GM19351 (cell line): Measurements from ENCODE around the gene METTL4.

Experiments used
- ATAC-seq: cut with Tn5 transposase; IDR thresholded peaks from one replicate; pipeline ENCODE4 v1.9.1; 2021; ENCODE audit warnings: mild to moderate bottlenecking, moderate library complexity; ENCODE audit not compliant: unreplicated experiment

Gene METTL4, protein sequence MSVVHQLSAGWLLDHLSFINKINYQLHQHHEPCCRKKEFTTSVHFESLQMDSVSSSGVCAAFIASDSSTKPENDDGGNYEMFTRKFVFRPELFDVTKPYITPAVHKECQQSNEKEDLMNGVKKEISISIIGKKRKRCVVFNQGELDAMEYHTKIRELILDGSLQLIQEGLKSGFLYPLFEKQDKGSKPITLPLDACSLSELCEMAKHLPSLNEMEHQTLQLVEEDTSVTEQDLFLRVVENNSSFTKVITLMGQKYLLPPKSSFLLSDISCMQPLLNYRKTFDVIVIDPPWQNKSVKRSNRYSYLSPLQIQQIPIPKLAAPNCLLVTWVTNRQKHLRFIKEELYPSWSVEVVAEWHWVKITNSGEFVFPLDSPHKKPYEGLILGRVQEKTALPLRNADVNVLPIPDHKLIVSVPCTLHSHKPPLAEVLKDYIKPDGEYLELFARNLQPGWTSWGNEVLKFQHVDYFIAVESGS

DNA sequence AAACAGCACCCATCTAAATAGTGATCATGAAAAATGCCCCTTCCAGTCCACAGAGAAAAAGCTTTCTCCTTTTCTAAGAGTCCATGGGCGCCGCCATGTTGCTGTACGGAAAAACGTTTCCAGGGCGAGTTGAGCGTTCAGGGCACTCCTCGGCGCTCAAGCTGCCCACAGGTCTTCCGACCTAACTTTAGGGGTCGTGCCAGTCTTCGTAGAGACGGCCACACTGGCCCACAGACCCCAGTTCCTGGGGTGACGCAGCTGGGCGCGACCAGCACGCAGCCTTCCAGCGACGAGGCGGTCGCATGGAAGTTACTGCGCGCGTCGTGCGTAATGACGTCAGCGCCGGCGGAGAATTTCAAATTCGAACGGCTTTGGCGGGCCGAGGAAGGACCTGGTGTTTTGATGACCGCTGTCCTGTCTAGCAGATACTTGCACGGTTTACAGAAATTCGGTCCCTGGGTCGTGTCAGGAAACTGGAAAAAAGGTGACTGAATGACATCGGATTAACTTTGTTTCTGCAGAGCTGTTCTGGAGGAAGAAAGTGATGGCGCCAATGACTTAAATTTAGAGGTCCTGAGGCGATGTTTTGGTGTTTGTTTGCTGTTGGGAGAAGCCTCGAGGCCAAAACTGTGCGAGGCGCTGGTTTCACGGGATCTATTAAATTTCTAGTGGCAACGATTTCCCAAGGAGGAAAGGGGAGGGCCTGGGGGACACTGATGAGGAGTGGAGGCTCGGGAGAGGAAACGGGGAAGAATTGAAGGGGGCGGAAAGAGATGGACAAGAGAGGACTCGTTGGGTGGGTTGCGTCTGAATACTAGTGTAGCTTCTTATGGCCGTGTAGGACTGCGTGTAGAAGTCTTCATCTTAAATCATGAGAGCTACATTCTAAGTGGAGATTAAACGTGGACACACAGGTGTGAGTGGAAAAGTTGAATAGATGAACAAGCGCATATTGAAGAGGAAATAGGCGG, at the start of gene METTL4, which contains the start of gene NDC80:
METTL4 (minus strand) TSS at position 306 of the 971 bp plus-strand sequence. CDS start 4,289 bp downstream, outside the sequence.
NDC80 (plus strand) TSS at position 358 of the 971 bp plus-strand sequence. CDS start 1,429 bp downstream, outside the sequence.
- peak; percentile 73 for ATAC-seq

DNA sequence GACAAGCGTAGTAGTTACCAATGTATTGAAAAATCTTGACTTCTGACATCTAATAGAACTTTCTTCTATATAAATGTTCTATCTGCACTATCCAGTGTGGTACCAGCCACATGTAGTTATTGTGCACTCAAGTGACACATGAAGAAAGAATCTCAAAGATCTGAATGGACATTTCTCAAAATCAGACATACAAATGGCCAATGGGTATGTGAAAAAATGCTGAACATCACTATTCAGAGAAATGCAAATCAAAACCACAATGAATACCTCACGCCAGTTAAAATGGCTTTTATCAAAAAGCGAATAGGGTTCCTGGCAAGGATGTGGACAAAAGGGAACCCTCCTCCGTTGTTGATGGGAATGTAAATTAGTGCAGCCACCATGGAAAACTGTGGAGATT, 46.7 kb upstream of the METTL4 start:
- no peak for ATAC-seq

DNA sequence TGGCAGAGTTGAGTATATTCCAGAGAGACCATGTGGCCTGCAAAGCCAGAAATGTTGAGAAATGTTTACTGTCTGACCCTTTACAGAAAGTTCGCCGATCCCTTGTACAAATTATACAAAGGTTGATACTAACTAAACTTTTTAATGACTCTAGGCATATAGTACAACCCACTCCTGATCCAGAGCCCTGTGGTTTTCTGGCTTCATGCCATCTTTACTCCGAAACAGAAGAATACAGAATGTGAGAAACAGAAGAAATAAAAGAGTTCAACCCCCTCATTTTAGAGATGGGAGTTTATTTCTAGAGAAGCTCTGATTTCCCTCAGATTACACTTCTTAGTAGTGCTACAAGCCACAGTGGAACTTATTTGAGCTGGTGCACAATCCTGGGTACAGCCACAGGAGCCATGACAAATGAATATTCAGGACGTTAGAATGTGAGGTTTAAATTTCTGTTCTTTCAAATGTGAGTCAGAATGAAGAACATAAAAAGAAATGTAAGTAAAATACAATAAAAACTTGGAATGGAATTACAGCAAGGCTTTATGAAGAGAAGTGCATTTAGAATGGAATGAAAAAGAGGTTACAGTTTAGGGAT, 46.2 kb upstream of the METTL4 start:
- no peak for ATAC-seq

DNA sequence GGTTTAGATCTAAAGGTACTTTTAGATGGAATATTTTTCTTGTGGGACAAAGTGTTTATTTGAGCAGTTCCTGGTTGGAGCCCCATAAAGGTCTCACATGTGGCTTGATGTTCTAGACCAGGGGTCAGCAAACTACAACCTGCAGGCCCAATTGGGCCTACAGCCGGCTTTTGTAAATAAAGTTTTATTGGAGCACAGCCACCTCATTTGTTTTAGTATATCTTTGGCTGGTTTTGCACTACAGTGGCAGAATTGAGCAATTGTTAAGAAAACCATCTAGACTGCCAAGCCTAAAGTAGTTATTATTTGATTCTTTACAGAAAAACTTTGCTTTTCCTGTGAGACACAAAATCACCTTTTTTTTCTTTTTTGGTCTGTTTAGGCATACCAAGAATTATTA, 41.7 kb upstream of the METTL4 start:
- no peak for ATAC-seq

DNA sequence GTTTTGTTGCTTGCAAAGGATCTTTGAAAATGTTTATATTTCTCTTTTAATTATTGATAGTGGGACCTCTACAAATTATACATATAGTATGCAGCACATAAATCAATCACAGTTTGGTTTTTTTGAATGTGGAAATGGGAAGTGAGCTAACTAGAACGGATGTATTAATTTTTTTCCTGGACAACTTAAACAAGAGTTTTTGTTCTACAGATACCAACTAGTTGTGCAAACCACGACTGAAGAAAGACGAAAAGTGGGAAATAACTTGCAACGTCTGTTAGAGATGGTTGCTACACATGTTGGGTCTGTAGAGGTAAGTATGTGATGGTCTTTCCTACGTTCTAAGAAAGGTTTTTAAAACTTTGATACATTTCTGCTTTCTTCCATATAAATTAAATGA, 39.2 kb upstream of the METTL4 start:
- ATAC-seq: no peak

DNA sequence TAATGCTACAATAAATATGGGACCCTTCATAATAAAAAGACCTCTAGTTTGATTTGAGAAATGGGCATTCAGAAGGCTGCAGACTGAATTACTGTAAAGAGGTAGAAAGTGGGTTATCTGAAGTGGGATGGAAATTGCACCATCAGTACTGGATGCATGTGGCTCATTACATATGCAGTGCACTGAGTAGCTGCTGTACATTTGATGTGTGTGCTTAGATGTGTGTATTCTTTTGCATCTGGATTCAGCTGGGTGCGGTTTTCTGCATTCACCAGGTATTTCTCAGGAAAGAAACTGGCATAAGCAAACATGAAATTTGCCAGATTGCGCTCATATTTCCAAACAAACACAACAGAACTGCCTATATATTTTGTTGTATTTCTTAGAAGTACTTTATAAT, 38.3 kb upstream of the METTL4 start:
- no peak for ATAC-seq

DNA sequence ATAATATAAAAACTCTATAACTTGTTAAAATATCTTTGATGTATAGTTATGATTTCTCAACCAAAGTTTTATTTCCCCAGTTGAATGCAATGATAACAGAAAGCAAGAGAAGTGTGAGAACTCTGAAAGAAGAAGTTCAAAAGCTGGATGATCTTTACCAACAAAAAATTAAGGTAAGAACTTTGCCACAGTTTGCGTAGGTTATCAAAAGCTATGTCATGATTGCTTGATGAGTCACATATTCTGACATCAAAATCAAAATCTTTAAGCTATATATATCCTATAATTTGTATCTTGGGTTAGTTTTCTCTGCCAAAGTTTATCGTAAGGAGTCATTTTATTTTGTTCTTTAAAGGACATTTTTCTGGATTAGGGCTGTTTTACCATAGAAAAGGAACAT, 35.0 kb upstream of the METTL4 start:
- ATAC-seq: no peak

DNA sequence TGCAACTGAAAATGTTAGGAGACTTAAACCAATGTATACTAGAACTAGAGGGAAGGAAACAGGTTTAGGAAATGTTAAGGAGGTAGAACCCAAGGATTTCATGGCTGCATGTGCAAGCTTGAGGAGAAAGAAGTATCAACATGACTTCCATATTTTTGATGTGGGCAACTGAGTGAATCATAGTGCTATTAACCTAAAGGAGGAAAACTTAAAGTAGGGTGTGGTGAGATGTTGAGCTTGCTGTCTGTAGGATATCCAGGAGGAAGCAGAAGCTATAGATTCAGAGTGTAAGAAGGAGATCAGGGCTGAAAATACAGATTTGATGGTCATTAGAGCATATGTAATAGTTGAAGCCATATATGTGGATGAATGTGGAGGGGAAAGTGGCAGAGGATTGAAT, 31.5 kb upstream of the METTL4 start:
- no peak for ATAC-seq

DNA sequence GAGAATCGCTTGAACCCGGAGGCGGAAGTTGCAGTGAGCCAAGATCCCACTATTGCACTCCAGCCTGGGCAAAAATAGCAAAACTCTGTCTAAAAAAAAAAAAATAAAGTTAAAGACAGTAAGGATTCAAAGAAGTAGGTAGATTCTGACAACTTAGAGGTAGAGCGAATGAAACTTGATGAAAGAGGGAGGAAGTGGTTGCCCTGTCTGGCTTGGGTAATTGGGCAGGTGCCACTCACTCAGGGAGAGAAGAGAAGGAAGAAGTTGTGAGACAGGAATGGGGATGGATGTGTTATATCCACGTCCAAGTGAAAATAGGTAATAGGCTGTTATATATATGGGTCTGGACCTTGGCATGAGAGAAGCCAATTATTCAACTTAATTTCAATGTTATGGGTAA, 26.3 kb upstream of the METTL4 start:
- no peak for ATAC-seq

DNA sequence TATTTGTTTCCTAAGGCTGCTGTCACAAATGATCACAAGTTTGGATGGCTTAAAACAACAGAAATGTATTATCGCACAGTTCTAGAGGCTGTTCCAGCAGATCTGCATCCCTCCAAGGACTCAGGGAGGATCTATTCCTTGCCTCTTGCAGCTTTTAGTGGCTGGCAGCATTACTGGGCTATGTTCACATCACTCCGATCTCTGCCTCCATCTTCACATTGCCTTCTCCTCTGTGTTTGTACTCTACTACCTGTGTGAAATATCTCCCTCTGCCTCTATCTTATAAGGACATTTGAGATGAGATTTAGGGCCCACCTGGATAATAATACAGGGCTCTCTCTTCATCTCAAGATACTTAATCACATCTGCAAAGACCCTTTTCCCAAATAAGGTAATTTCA, 19.0 kb upstream of the METTL4 start:
- ATAC-seq: no peak

DNA sequence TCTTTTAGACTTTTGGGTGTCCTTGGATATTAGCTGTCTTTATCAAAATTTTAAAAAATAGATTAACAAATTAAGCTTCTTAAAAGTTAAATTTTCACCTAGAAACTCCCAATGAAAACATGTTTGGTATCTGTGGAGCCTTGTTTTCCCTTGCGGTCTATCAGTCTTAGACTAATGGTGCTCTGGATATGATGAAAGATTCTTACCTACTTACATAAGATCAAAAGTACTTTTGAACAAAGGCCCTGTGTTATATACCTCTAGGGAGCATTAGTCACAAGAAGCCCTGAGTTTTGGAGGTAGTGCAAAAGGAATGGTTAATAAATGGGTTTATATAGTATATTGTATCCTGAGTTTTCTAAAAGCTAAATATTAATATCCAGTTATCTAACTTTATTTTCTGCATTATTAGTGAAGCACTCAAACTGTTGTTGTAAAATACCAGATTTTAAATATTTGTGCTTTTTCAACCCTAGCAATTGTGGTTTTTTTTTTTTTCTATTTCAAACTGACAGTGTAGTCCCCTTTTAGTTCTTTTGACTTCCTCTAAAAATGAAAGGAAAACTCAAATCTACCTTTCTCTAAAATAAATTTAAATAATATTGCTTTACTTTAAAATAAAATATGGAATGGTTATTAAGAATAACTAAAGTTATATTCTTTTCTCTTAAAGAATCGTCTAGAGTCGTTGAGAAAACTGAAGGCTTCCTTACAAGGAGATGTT, 18.2 kb upstream of the METTL4 start:
- ATAC-seq: no peak

DNA sequence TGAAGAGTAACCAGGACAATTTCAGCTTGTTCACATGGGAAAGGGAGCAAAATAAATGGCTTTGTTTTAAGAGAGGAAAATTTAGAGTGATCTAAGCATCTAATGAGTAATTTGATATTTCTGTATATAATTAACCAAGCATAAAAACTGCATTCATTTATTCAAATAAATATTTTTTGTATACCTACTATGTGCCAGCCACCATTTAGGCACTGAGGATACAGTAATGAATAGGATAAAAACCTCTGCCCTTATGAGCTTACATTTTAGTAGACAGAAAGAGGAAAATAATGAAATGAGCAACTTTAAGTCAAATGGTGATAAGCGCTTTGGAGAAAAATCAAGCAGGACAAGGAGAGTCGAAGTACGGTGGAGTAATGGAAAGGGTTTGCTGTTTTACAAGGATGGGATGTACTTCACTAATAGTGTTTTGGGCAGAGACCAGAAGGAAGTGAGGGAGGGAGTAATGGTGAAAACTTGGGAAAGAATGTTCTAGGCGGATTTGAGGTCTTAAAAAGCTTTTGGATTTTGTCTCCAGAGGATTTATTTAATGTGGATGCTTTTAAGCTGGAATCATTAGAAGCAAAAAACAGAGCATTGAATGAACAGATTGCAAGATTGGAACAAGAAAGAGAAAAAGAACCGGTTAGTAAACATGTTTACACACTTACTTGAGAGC, 17.5 kb upstream of the METTL4 start:
- no peak for ATAC-seq

DNA sequence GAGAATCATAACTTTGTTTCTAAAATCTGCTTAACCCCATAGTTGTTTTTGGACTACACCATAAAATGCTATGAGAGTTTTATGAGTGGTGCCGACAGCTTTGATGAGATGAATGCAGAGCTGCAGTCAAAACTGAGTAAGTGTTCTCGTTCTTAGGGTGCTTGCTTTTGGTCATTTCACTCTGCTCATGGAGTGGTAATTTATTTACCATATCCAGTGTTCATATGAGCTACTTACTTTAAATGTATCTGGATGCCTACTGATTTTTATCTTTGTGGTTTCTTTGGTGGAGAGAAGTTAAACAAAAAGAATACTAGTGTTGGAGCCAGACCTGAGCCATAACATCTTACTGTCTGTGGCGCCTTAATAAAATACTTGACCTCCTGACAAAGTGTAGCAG, 16.5 kb upstream of the METTL4 start:
- no peak for ATAC-seq

DNA sequence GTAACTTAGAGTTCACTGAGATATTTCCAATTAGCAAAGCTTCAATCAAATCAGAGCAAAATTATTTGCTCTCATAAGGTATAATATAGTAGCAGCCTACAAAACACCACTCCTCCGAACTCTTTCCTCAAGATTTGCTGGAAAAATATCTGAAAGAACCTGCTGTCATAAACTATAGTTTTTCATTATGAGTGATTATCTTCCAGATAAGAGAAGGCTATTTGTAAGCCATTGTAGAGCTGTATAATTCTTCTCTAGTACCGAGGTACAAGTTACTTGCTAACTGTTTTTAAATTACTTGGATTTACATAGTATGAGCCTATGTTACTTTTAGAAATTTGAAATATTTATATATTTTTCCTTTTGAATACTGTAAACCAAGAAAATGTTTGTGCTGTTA, 2.1 kb upstream of the METTL4 start:
- no peak for ATAC-seq

DNA sequence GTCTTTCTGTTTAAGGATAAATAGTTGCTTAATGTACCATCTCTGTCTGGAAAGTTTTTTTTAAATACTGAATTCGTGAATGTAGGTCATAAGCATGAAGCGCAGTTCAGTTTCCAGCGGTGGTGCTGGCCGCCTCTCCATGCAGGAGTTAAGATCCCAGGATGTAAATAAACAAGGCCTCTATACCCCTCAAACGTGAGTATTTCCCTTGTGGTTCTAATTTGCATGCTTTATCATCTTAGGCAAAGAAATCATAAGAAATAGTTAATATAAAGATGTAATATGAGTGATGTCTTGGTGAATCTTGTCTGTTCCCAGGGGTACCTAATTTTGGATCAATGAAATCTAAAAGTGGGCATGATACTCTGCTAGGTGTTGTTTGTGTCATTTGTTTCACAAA, 1.6 kb upstream of the METTL4 start:
- no peak for ATAC-seq

DNA sequence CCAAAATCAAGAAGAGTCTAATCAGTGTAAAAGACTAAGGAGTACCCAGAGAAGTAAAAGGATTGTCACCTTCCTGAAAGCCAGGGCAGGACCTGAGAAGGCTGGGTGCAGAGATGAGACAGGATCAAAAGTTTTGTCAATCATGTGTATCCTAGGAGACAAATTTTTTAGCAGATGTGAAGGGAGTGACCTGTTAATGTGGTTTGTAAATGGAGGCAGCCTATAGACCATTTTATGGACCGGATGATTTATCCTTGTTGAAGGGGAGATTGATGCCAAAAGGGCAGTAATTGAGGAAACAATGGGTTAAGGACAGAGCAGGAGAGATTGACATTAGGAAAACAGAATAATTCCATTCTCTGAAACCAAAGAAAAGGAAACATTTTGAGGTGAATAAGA, 865 bp upstream of the METTL4 start:
- peak; percentile 17 for ATAC-seq

DNA sequence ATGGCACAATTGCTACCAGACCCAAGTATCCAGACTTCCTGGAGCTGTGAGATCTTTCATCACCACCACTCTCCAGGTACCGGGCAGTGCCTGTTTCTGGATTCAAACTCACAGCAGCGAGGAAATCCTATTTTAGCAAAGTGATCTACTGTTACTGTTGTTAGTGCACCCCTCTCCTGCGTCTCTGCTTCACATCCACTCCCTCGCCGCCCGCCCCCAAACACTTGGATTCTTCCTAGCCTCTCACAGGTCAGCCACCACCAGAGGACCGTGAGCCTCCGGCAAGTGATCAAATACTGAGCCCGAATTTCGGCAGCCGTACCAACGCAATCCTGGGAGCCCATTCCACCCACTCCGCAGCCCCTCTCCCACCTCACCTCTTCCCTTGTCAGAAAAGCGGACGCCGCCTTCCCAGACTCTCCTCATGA, 519 bp downstream of the METTL4 start:
- ATAC-seq: peak; percentile 49

DNA sequence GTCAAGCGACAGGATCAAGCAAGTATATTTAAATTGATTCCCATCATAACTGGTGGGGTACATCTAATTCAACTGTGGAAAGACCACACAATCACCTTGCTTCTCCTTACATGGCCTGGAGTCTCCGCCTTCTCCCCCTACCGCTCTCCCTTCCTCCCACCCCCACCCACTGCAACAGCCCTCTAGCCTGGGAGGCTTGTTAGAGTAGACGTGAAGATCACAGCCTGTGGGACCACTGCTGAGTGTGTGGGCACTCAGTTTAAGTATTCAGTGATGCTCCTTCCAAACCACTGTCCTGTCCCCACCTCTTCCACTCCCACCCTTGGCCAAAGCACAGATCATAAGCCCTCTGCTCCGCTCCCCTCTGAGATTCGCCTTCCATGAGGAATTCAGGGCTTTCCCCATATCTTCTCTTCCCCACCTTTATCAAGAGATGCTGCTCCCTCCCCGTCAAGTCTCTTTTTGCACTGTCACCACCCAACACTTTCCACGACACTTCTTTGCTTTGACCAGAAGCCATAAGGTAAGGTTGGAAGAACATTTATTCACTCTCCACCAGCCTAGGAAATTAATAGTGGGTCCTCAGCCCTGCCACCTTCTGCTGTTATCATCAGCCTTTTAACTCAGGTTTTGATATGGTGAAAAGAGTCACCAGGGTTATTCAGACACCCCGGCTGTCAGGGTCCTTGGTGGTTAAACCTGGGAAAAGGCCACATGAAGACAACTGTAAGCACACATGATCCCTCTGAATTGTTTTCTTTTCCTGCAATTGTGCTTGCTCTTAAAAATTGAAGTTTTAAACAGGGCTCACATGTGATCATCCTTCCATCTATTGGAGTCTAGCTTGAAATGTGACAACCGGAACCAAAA, 1.7 kb downstream of the METTL4 start:
- ATAC-seq: no peak

DNA sequence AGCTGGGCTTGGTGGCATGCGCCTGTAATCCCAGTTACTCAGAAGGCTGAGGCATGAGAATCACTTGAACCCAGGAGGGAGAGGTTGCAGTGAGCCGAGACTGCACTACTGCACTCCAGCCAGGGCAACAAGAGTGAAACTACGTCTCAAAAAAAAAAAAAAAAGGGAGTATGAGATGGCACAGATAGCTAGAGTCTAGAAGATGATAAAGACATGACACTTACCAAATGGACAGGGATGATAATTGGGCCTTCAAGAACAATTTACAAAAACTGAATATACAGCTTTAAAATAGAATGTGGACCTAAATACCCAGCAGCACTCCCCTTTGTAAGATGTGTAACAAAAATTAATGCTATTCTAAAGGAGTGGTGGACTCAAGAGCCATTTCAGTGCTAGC, 2.7 kb downstream of the METTL4 start:
- no peak for ATAC-seq
